ENCODE measurements around the gene TMEM203. TPM values are rescaled to one million over a fixed set of nuclear protein-coding genes. Genes with fewer than 3 reads are reported as not detected.

The TMEM203 gene
- total and polyA plus RNA-seq, 2 of the 13 experiments (the other 11 are each of a cell fraction or from before 2014, with no cell fraction given), result 23.4 to 36.7 TPM

DNA sequence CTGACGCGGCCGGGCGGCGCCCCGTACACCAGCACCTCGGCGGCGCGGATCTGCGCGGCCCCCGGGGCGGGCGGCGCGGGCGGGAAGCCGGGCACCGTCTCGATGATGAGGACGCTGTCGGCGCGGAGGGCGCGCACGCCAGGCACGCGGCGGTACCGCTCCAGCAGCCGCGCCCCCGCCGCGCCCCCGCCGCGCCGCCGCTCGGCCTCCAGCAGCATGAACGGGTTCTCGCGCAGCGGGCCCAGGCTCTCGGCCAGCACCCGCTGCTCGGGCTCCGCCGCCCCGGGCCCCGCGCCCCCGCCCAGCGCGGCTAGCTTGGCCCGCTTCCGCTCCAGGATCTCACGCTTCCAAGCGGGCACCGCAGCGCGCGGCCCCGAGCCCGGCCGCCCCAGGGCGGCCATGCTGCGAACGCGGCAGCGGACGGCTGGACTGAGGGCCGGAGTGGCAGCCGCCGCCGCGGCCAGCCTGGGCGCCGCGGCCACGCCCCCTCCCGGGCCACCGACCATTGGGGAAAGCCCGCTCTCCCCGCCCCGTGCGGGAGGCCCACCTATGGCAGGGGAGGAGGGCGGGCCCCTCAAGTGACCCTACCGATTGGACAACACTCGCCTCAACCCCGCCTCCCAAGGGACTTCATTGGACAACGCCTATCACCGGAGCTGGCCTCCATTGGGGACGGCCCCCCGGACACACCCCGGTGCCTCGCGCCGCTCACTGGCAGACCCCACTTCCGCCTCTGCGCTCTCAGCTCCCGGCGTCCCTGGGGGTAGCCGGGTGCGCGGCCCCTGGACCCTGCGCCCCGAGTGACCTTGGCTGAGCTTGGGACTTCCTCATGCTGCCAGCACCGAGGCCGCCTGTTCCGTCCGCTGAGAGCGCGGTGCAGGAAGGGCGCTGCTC, 4.9 kb downstream of the TMEM203 start, which contains the start of gene TPRN (continued):
- TF ChIP-seq, protein P1, sequence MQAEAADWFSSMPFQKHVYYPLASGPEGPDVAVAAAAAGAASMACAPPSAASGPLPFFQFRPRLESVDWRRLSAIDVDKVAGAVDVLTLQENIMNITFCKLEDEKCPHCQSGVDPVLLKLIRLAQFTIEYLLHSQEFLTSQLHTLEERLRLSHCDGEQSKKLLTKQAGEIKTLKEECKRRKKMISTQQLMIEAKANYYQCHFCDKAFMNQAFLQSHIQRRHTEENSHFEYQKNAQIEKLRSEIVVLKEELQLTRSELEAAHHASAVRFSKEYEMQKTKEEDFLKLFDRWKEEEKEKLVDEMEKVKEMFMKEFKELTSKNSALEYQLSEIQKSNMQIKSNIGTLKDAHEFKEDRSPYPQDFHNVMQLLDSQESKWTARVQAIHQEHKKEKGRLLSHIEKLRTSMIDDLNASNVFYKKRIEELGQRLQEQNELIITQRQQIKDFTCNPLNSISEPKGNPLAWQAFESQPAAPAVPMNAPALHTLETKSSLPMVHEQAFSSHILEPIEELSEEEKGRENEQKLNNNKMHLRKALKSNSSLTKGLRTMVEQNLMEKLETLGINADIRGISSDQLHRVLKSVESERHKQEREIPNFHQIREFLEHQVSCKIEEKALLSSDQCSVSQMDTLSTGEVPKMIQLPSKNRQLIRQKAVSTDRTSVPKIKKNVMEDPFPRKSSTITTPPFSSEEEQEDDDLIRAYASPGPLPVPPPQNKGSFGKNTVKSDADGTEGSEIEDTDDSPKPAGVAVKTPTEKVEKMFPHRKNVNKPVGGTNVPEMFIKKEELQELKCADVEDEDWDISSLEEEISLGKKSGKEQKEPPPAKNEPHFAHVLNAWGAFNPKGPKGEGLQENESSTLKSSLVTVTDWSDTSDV (CRISPR knock-in tag; IDR thresholded peaks at IDR 0.05), result 0 out of 2 replicates have a peak, but pooled peaks have one; percentile 28
- TF ChIP-seq, protein P2, sequence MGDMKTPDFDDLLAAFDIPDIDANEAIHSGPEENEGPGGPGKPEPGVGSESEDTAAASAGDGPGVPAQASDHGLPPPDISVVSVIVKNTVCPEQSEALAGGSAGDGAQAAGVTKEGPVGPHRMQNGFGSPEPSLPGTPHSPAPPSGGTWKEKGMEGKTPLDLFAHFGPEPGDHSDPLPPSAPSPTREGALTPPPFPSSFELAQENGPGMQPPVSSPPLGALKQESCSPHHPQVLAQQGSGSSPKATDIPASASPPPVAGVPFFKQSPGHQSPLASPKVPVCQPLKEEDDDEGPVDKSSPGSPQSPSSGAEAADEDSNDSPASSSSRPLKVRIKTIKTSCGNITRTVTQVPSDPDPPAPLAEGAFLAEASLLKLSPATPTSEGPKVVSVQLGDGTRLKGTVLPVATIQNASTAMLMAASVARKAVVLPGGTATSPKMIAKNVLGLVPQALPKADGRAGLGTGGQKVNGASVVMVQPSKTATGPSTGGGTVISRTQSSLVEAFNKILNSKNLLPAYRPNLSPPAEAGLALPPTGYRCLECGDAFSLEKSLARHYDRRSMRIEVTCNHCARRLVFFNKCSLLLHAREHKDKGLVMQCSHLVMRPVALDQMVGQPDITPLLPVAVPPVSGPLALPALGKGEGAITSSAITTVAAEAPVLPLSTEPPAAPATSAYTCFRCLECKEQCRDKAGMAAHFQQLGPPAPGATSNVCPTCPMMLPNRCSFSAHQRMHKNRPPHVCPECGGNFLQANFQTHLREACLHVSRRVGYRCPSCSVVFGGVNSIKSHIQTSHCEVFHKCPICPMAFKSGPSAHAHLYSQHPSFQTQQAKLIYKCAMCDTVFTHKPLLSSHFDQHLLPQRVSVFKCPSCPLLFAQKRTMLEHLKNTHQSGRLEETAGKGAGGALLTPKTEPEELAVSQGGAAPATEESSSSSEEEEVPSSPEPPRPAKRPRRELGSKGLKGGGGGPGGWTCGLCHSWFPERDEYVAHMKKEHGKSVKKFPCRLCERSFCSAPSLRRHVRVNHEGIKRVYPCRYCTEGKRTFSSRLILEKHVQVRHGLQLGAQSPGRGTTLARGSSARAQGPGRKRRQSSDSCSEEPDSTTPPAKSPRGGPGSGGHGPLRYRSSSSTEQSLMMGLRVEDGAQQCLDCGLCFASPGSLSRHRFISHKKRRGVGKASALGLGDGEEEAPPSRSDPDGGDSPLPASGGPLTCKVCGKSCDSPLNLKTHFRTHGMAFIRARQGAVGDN (CRISPR knock-in tag; IDR thresholded peaks at IDR 0.05), result peak; percentile 94
- no peak for TF ChIP-seq ZNF660 (CRISPR knock-in tag; IDR thresholded peaks at IDR 0.05; ENCODE audit: borderline replicate concordance, low read depth)
- TF ChIP-seq FOXO1 (CRISPR knock-in tag; IDR thresholded peaks at IDR 0.05), result peak; percentile 50; the same call in 1 of the 2 replicates
- no peak for TF ChIP-seq ZNF235 (CRISPR knock-in tag; IDR thresholded peaks at IDR 0.05; ENCODE audit: borderline replicate concordance)
- TF ChIP-seq, protein P3, sequence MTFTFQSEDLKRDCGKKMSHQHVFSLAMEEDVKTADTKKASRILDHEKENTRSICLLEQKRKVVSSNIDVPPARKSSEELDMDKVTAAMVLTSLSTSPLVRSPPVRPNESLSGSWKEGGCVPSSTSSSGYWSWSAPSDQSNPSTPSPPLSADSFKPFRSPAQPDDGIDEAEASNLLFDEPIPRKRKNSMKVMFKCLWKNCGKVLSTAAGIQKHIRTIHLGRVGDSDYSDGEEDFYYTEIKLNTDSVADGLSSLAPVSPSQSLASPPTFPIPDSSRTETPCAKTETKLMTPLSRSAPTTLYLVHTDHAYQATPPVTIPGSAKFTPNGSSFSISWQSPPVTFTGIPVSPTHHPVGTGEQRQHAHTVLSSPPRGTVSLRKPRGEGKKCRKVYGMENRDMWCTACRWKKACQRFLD (CRISPR knock-in tag; IDR thresholded peaks at IDR 0.05; ENCODE audit: borderline replicate concordance), result peak; percentile 76; the same call in 1 of the 2 replicates
- TF ChIP-seq ZNF460 (CRISPR knock-in tag; IDR thresholded peaks at IDR 0.05; ENCODE audit: borderline replicate concordance), result no peak
- TF ChIP-seq ZNF20 (CRISPR knock-in tag; IDR thresholded peaks at IDR 0.05), result no peak
